Panc1 (cell line): ENCODE measurements around the gene SUCLG2. TPM values are rescaled to one million over a fixed set of nuclear protein-coding genes. Genes with fewer than 3 reads are reported as not detected.

Experiments
- ATAC-seq: fragments of 200-7000 bp; cut with Tn5 transposase; 2 replicates; pipeline ENCODE4 v1.9.1; 2020; ENCODE audit warnings: mild to moderate bottlenecking, moderate library complexity
- BruUV-seq: library from RNA; stranded (reverse); fragments of 400-500 nt; replicated peaks from 2 replicates; lab custom pipeline; 2021; lab: Mats Ljungman, UMichigan
- CTCF ChIA-PET: fragments of 300-600 bp; sonication (Branson Sonifier 250); formaldehyde crosslinking; loops from one replicate; lab custom pipeline; 2022; ENCODE audit warnings: antibody characterized with exemption; lab: Charles Lee
- POLR2A ChIA-PET: fragments of 300-600 bp; sonication (Branson Sonifier 250); formaldehyde crosslinking; loops from one replicate; lab custom pipeline; 2022; ENCODE audit warnings: antibody characterized with exemption; lab: Charles Lee
- DNase-seq: peaks from one replicate; pipeline ENCODE4 v3.0.0-alpha.2; 2010; ENCODE audit warnings: low read depth, low spot score
- H3K27ac ChIP-seq: 2 replicates; pipeline ENCODE4 v1.5.1; 2011; ENCODE audit warnings: mild to moderate bottlenecking, low read length, inconsistent platforms
- H3K27me3 ChIP-seq: fragments of 200-500 bp; sonication (Bioruptor generic); 2 replicates; pipeline ENCODE4 v1.6.0; 2014; ENCODE audit warnings: low read length, inconsistent platforms; ENCODE audit not compliant: control insufficient read depth, insufficient read depth
- H3K36me3 ChIP-seq: fragments of 200-500 bp; sonication (Bioruptor generic); 2 replicates; pipeline ENCODE4 v1.5.1; 2014; ENCODE audit warnings: inconsistent platforms, mild to moderate bottlenecking, low read length, moderate library complexity; ENCODE audit not compliant: control insufficient read depth, insufficient read depth
- H3K4me1 ChIP-seq: 2 replicates; pipeline ENCODE4 v1.5.1; 2011; ENCODE audit warnings: inconsistent platforms, mild to moderate bottlenecking, low read length, moderate library complexity; ENCODE audit not compliant: control insufficient read depth, insufficient read depth
- H3K4me3 ChIP-seq, 2 experiments: 2 replicates each; pipeline ENCODE4 v1.5.1; 2011 to 2012; ENCODE audit warnings: low read depth in 2 of 2, low read length in 2 of 2, mild to moderate bottlenecking in 2 of 2, inconsistent platforms in 1 of 2, moderate library complexity in 1 of 2
- H3K9me3 ChIP-seq: fragments of 200-500 bp; sonication (Bioruptor generic); 2 replicates; pipeline ENCODE4 v1.5.1; 2014; ENCODE audit warnings: low read depth, mild to moderate bottlenecking, inconsistent platforms, low read length, moderate library complexity; ENCODE audit not compliant: control insufficient read depth, insufficient read depth
- CTCF ChIP-seq: fragments of 450-650 bp; IDR thresholded peaks from 2 replicates; pipeline ENCODE4 v1.5.1; 2017; ENCODE audit warnings: mild to moderate bottlenecking
- POLR2AphosphoS5 ChIP-seq: IDR thresholded peaks from 2 replicates; pipeline ENCODE4 v1.6.1; 2012; ENCODE audit warnings: mild to moderate bottlenecking, low read depth, low read length, moderate library complexity
- REST ChIP-seq, 2 experiments: IDR thresholded peaks; 2 replicates each; pipeline ENCODE4 v1.6.1; 2011 to 2012; ENCODE audit warnings: low read depth in 2 of 2, control low read depth in 1 of 2, low read length in 1 of 2, mild to moderate bottlenecking in 1 of 2, moderate library complexity in 1 of 2; ENCODE audit not compliant: insufficient read depth in 1 of 2
- SIN3A ChIP-seq: IDR thresholded peaks from 2 replicates; pipeline ENCODE4 v1.6.1; 2012; ENCODE audit warnings: low read depth, mild to moderate bottlenecking, low read length, moderate library complexity, borderline replicate concordance; ENCODE audit not compliant: insufficient read depth
- TCF7L2 ChIP-seq: IDR thresholded peaks from 2 replicates; pipeline ENCODE4 v1.6.1; 2011; ENCODE audit warnings: mild to moderate bottlenecking, low read depth, low read length, inconsistent platforms
- in situ Hi-C: cut with HindIII; loops from 2 replicates; pipeline ENCODE4 v1.10.0; 2016; ENCODE audit warnings: low sequenced_read_pairs, low pct_unique_long_range_greater_than_20kb
- intact Hi-C: fragments of 100-400 bp; cut with micrococcal nuclease; formaldehyde crosslinking; loops from one replicate; pipeline ENCODE4 v1.10.0; 2022; ENCODE audit not compliant: unreplicated experiment
- total RNA-seq: library from RNA; stranded (reverse); gene quantifications from one replicate; pipeline ENCODE4 v1.2.1, GENCODE V29; 2021; ENCODE audit not compliant: unreplicated experiment

Gene SUCLG2
- total RNA-seq, 1 experiment from 2014 or later: 28.3 TPM

- BruUV-seq: no TSS peak
- Histone ChIP-seq H3K4me3 (no peak overlapping the region), H3K4me1 (no peaks in the 10 kb centered on the region), H3K36me3 (no peaks in the 10 kb centered on the region; the same call in 1 of the 2 replicates), H3K27me3 (no peaks in the 10 kb centered on the region), H3K27ac (no peak overlapping the region), H3K9me3 (no peaks in the 10 kb centered on the region)
- no peak for DNase-seq
- CTCF ChIA-PET: no interaction called here
- in situ Hi-C loops (no loop called here), intact Hi-C loops (no loop called here)
- POLR2A ChIA-PET: no interaction called here
- ATAC-seq: no peak
- TF ChIP-seq SIN3A (no peak), REST (IDR thresholded peaks at IDR 0.05; ENCODE audit: insufficient read depth in 1 of 2, low read depth in 2 of 2, low read length in 1 of 2) (no peak), CTCF (no peak), TCF7L2 (no peak), POLR2AphosphoS5 (no peak)
Observed at GRCh38 chr3:67598814-67599556, 55.4 kb downstream of the SUCLG2 start.

- intact Hi-C loops (no loop called here), in situ Hi-C loops (no loop called here)
- BruUV-seq: no TSS peak
- ChIA-PET POLR2A (no interaction called here), CTCF (no interaction called here)
- H3K9me3 ChIP-seq: no peaks in the 10 kb centered on the region
- H3K36me3 ChIP-seq: no peaks in the 10 kb centered on the region; the same call in 1 of the 2 replicates
- H3K27ac ChIP-seq: no peak overlapping the region
- H3K4me1 ChIP-seq: no peaks in the 10 kb centered on the region
- TF ChIP-seq CTCF (no peak), SIN3A (no peak)
- no peak overlapping the region for H3K4me3 ChIP-seq
- H3K27me3 ChIP-seq: no peaks in the 10 kb centered on the region
- DNase-seq (no peak), ATAC-seq (no peak)
Observed at GRCh38 chr3:67595424-67595823, 59.0 kb downstream of the SUCLG2 start.
